ENCODE data around the gene DPF1.
"Not testable (repeated sequence)": the region's sequence is repeated elsewhere in the genome, so short reads cannot be mapped to it uniquely, and the experiment has no call there.

Gene DPF1

DNA sequence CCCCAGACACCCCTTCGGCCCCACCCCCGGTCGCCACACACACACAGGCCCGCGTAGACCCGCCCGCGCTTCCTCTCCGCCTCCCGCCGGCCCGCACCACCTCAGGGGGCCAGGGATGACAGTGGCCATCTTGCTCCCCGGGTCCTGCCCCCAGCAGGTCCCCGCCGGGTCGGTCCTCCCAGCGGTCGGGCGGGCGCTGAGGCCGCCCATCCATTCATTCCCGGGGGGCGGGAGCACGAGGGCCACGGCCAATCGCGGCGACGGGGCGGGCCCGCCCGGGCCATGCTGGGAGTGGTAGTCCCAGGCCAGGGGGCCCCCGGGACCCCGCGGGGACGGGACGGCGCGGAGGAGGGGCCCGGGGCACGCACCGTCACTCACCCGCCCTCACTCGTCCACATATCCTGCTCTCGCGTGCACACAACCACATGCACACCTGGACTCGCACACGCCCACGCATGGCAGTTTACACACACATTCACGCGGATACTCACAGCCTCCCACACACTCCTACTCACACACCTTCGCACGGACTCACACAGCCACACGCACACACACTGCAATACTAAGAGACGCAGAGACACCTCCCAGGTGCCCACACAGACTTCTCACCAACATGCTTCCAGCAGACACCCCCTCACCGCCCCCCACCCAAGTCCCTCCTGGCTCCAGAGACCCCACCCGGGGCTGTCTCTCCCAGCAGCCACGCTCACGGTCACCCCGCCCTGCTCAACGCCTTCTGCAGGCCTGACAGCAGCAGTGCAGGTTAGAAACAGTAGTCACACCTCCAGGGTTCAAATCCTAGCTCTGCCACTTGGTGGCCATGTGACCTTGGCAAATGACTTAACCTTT is at the start of gene DPF1:
DPF1 (minus strand) TSS at position 209 of the 849 bp plus-strand sequence; CDS start at position 129, 80 bp downstream.
- DNase-seq (ENCODE audit: low read depth in 2 of 2) = peak; percentile 54 to 55

DNA sequence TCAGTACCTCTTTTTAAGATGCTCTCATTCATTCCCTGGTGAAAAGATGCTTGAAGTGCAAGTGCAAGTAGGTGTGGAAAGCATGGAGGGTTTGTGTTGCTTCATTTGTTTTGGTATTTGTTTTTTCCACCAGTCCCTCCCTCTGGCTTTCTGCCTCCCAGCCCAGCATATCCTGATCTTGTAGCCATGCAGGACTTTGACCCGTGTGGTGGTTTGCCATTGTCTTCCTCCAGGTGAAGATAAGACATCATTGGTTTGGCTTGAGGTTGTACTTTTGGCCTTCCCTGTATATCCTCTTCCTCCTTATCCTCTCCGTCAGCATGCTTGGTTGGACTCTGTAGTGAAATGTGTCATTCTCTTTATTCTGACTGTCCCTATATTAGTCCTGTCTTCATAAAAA is 49.5 kb upstream of the DPF1 start:
- DNase-seq (ENCODE audit: low read depth in 2 of 2) = no peak

DNA sequence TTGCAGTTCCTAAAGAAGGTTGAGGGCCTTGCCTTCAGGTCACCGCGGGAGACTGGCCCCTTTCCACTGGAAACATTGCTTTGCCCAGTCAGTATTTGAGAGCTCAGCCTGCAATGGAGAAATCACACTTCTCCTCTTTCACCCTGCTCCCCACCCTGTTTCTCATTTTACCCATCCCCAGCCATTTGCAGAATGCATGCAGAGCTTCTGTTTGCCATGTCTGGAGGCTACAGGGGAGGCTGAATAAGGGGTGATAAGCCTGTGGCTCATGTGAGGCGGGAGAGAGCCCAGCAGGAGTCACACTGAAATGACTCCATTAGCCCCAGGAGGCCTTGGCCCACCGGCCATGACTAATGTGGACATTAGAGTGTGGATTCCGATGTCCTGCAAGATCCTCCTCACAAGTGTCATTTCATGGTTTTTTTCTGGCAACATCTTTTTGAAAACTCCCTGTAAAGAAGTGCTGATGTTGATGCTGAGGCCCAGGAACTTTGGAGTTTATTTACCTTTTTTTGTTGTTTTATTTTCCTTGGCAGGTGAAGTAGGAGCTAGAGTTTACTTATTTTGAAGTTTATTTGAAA is 46.7 kb upstream of the DPF1 start:
- DNase-seq (ENCODE audit: low read depth in 2 of 2) = no peak

DNA sequence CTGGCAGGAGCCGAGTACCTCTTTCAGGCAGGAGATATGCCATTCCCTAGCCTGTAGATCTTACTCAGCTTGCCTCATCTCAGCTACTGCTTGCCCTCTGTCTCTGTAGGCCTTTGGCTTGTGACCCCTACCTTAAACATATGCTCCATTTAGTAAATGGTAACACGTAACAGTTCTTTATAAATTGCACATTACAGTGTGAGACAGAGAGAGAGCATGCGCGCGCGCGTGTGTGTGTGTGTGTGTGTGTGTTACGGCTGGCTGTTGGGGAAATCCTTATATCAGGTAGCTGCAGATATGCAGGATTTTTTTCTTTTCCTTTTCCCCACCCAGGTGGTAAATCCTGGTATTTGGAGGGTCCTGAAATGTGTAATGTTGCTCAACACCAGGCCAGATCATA is 44.5 kb upstream of the DPF1 start:
- no peak for DNase-seq (ENCODE audit: low read depth in 2 of 2)

DNA sequence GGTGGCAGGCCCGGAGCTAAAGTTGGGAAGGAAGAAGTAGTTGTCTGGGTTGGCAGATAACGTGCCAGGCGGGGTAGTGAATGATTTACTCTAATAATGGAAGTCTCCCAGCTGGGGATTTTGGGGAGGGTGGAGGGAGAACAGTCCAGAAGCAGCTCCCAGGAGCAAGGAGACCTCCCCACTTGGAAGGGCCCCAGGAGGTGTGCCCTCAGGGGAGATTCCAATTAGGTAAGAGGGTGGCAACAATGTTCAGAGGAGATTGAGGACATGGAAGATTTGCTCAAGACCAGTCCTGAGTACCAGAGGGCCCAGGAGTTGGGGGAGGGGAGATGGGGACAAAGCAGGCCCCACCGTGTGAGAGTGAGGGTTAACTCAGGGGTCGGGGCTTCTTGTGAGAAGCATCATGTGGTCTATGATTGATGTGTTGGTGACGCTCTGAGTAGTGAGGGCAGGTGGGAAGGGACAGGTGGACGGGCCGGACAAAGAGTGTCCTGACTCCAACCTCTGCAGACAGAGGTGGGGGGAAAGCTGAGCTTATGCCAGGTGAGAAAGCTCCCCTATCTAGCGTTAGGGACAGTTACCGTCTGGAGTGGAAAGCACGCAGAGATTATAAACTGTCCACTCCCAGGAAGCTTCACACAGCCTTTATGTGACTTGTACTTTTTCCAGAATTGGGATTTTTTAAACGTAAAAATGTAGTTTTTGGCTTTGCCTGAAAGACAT is 43.9 kb upstream of the DPF1 start:
- no peak for DNase-seq (ENCODE audit: low read depth in 2 of 2)

DNA sequence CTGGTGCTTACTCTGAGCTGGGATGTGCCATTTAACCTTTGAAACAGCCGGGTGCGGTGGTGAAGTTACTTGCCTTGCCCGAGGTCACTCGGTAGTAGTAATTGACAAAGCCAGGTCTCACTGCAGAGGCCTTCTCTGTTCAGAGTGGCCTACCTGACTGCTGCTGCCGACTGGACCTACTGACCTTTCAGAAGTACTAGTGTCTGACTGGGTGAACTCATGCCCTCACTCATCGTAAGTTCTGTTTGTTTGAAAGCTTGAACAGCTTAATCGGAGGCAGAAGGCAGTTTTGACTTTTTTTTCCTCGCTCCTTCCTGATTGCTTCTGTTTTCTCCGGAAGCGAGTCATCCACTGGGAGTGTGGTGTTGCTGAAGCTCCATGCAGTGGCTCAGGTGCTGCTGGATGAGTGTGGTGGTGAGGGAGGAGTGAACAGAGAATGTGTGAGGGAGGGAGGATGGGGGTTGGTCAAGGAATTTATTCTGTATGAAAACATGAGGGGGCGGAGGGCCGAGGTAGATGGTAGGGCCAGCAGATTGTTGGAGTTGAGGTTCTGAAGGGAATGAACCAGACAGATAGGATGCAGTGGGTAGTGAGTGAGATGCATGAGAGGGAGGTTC is 43.1 kb upstream of the DPF1 start:
- no peak for DNase-seq (ENCODE audit: low read depth in 2 of 2)

DNA sequence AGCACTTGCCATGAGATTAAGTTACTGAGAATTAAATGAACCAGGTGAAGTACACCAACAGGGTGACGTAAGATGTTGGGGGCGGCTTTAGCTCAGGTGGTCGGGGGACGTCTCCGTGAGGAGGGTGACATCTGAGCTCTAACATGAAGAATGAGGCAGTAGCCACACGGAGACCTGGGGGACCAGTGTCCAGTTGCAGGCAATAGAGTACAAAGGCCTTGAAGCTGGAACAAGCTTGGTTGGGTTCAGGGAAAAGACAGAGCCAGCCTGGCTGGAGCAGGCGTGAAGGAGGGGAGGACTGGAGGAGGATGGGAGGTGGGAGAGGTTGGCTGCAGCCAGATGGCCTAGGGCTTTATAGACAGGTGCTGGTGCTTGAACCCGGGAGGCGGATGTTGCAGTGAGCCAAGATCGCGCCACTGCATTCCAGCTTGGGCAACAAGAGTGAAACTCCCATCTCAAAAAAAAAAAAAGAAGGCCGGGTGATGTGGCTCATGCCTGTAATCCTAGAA is 42.0 kb upstream of the DPF1 start:
- DNase-seq (ENCODE audit: low read depth in 2 of 2) = no peak

DNA sequence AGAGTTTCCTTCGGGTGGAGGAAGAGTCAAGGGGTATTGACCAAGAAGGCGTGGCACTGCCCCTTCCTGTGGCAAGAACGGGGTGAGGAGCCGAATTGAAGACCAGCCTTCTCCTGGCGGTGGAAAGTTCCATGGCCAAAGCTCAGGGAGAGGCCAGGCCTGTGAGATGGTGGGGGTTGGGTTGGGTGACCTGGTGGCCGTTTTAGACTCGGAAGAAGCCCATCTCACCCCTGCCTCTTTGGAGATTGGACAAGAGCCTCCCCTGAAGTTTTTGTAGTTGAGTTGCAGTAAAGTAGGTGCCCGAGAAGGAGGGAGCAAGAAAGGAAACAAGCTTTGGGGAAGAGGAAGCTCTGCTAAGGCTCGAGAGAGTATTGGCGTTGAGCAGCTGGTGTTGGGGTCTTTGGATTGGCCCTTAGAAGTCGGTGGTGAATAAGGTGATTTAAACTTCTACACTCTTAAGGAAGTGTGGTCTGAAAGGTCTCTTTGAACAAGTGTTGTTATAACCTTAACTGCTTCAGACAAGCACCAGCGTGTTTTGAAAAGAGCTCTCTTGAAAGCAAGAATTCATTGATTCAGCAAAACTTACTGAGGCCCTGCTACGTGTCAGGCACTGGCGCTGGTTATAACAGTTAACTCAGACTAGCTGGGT is 41.3 kb upstream of the DPF1 start:
- no peak for DNase-seq (ENCODE audit: low read depth in 2 of 2)

DNA sequence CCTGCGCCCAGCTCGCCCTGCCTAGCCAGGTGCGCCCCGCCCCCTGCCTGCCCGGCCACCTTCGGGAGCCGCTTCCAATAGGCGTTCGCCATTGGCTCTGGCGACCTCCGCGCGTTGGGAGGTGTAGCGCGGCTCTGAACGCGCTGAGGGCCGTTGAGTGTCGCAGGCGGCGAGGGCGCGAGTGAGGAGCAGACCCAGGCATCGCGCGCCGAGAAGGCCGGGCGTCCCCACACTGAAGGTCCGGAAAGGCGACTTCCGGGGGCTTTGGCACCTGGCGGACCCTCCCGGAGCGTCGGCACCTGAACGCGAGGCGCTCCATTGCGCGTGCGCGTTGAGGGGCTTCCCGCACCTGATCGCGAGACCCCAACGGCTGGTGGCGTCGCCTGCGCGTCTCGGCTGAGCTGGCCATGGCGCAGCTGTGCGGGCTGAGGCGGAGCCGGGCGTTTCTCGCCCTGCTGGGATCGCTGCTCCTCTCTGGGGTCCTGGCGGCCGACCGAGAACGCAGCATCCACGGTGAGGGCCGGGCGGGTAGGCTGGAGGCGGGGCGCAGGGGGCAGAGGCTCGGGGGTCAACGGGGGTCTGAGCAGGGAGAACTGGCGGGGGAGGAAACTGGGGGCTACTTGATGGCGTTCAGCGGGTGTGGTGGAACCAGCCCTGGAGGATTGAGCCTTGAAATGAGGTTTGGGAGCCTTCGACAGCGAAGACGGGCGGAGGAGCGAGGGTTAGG is 40.6 kb upstream of the DPF1 start, which contains the start of gene SPINT2:
SPINT2 (plus strand) TSS at position 88 of the 727 bp plus-strand sequence; CDS start at position 408, 320 bp downstream.
- no peak for DNase-seq (ENCODE audit: low read depth in 2 of 2)

DNA sequence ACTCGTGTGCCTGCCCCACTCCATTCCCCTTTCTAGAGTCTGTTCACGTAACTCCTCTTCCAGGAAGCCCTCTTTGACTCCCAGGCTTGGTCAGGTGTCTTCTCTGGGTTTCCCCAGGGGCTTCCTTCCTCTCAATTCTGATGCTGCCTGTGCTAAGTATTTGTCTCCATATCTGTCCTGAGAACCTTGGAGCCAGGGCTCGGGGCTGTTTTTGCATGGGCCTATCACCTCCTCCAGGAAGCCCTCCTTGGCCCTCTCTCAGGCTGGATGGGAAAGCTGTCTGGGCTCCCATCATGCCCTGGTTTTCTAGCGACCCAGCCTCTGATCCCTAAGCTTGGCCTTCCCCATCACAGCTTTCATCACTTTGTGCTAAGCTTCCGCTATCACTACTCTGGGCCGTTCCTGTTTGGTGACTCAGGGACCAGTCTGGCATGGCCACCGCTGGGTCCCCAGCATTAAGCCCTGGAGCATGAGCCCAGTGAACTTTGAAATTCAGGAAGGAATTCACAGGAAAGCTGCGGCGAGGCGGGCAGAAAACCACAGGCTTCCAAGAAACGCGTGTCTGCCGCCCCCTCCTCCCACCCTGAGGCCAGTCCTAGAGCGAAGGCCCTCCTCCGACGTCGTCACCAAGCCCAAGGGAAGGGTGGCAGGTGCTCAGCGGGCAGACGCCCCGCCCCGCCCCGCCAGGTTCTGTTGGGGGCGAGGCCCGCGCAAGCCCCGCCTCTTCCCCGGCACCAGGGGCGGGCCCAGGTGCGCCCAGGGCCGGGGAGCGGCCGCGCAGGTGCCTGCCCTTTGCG is 39.9 kb upstream of the DPF1 start:
- DNase-seq (ENCODE audit: low read depth in 2 of 2) = peak; percentile 76 to 77

DNA sequence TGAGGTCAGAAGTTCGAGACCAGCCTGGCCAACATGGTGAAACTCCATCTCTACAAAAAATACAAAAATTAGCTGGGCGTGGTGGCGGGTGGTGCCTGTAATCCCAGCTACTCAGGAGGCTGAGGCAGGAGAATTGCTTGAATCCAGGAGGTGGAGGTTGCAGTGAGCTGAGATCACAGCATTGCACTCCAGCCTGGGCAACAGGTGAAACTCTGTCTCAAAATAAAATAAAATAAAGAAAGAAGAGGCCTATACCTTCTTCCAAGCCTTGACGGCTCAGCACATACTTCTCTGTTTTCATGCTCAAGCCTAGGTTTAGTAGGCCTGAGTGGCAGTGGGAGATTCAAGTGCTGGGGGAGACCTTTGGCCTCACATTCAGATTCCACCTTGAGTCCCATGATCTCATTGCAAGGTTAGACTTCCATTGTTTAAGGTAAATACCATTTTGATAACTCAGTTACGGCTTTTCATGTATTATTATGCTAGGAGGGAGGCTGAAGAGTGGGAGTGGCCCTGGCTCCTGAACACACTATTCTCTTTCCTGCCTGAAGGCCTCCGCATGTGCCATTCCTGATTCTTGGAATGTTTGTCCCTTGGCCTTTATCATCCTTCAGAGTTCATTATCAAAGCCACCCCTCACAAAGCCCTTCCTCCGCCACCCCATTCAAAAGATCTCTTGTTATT is 38.7 kb upstream of the DPF1 start:
- DNase-seq (ENCODE audit: low read depth in 2 of 2) = no peak

DNA sequence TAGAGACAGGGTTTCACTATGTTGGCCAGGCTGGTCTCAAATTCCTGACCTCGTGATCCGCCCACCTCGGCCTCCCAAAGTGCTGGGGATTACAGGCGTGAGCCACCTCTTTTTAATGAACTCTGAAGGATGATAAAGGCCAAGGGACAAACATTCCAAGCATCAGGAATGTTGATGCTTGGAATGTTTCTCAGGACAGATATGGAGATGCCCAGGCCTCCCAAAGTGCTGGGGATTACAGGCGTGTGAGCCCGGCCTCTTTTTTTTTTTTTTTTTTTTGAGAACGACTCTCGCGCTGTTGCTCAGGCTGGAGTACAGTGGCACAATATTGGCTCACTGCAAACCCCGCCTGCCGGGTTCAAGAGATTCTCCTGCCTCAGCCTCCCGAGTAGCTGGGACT is 37.9 kb upstream of the DPF1 start:
- not testable (repeated sequence) for DNase-seq (ENCODE audit: low read depth in 2 of 2)

DNA sequence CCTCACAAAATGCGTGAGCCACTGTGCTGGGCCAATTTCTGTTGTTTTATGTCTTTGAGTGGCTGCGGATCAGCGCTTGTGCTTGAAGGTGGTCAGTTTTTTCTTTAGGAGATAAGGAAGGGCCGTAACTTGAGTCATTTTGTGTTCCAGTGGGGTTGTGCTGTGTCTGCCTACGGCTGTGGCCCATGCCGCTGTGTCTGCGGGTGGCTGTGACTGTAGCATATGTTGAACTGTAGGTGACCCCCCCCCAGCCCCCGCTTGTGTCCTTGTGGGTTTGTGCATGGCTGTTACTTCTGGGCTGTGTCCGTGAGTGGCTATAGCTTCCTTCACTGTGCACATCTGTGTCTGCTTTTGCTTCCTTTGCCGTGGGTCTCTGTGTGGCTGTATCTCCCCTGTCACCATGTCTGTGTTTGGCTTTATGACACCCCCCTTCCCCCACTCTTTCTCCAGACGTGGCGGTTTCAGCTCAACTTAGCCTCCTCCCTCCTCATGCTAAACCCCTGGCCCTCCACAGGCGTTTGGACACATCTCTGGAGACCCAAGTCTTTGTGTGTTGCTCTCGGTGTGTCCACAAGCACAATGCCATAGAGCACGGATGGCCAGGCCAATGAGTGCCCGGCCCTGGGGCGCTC is 31.5 kb upstream of the DPF1 start:
- DNase-seq (ENCODE audit: low read depth in 2 of 2) = no peak

DNA sequence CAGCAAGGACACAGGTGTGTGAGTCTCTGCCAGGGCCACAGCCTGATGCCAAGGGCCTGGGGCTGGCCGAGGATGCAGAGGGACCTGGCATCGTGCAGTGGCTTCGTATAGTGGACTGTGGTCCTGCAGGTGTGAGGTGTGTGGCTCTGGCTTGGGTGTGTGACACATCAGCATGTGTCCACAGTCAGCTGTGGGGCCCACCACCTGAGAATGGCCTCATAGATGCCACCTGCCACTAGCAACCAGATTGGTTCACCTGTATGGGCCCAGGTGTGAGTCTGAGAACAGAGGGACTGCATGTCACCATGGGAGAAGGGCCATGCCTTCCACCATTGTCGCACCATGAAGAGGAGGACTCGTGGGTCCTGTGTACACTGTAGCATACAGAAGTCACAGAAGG is 29.8 kb upstream of the DPF1 start:
- DNase-seq (ENCODE audit: low read depth in 2 of 2) = no peak

DNA sequence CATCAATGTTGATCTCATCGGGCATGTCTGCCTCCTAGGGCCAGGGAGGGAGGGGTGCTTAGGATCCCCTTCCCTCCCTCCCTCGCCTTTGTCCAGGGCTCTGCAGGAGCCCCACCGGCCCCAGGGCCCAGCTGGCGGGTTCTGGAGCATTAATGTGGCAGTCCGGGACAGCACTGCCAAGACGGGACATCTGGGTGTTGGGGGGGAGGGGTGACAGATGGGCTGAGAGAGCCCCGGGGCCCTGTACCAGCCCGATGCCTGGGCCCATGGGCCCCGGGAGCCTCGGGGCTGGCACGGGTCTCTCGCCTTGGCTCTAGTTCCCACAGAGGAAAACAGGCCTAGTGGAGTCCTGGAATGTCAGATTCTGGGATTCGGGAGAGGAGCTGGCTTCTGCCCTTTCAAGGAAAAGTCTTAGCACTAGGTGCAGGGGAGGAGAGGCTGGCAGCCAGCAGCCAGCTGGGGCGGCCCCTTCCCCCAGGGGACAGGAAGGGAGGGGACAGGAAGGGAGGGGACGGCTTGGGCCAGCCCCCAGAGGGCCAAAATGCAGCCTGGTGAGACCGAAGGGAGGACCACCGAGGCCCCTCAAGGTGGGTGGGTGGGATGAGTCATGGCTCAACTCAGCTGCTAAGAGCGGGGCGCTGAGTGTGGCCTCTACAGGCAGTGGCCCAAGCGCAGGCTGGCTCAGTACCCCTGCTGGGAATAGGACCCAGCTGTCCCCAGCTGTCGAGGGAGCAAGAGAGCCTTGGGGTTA is 29.1 kb upstream of the DPF1 start:
- DNase-seq (ENCODE audit: low read depth in 2 of 2) = no peak

DNA sequence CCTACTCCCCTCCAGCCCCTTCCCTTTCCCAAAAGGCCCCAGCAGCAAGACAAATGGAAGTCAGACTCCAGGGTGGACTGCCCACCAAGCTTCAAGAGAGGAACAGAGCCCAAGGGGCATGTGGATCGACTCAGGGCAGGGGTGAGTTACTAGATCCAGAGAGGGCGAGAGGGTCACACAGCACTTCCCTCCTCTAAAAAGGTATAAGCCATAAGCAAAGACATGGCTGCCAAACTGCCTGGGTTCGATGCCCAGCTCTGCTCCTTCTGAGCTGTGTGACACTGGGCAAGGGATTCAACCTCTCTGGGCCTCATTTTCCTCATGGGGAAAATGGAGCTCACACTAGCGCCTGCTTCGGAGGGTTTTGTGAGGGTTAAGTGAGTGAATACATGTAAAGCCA is 28.4 kb upstream of the DPF1 start:
- no peak for DNase-seq (ENCODE audit: low read depth in 2 of 2)

DNA sequence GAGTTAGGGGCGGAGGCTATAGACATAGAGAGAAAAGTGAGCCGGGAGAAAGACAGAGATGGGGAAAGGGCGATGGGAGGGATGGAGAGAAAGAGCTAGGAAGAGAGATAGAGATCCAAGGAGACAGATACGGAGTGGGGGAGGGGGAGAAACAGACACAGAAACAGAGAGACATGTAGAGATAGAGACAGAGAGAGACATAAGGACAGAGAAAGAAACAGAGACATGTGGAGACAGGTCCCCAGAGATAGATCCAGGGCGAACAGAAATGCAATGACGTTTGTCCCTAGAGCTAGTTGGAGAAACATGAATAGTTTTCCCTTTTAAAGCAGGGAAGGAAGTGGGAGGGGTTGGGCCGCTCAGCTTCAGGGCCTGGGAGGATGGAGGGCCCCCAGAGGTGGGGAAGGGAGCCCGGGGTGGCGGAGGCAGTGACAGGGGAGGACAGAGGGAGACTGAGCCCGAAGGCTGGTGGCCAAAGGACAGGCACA is 27.6 kb upstream of the DPF1 start:
- DNase-seq (ENCODE audit: low read depth in 2 of 2) = no peak
